HepG2 (cell line): ENCODE data around the gene TMCC1. TPM values are rescaled to one million over a fixed set of nuclear protein-coding genes. Genes with fewer than 3 reads are reported as not detected.

Experiments
- ASH2L ChIP-seq: fragments of 300-600, 200-600 bp; sonication (generic); IDR thresholded peaks from 2 replicates; pipeline ENCODE4 v1.7.0; 2017; ENCODE audit warnings: low read depth, mild to moderate bottlenecking, moderate library complexity, mixed read lengths, low read length; ENCODE audit not compliant: insufficient read length
- CCAR2 ChIP-seq: fragments of 200-400 bp; formaldehyde crosslinking; optimal IDR thresholded peaks from 2 replicates; pipeline ENCODE3; 2018; ENCODE audit warnings: low read depth, mild to moderate bottlenecking, low read length, moderate library complexity
- CCDC6 ChIP-seq: sonication (generic); formaldehyde crosslinking; IDR thresholded peaks from 2 replicates; pipeline ENCODE4 v1.8.1; 2022; ENCODE audit warnings: mild to moderate bottlenecking, missing genetic modification reagents, moderate library complexity
- FOXK2 ChIP-seq: fragments of 450-650 bp; IDR thresholded peaks from 2 replicates; pipeline ENCODE4 v1.6.1; 2016
- IRX3 ChIP-seq: sonication (generic); formaldehyde crosslinking; IDR thresholded peaks from 2 replicates; pipeline ENCODE4 v1.8.1; 2023; ENCODE audit warnings: mild to moderate bottlenecking, low read depth, missing genetic modification reagents, borderline replicate concordance
- JUN ChIP-seq: sonication (generic); formaldehyde crosslinking; IDR thresholded peaks from 2 replicates; pipeline ENCODE4 v1.4.0; 2020; ENCODE audit warnings: mild to moderate bottlenecking, missing genetic modification reagents
- KDM2A ChIP-seq: sonication (generic); formaldehyde crosslinking; IDR thresholded peaks from 2 replicates; pipeline ENCODE4 v1.4.0; 2020; ENCODE audit warnings: low read depth, missing genetic modification reagents, borderline replicate concordance
- KDM3A ChIP-seq: IDR thresholded peaks from 2 replicates; pipeline ENCODE4 v1.6.1; 2018; ENCODE audit warnings: low read depth, missing compliant biosample characterization
- KDM5A ChIP-seq: fragments of 200-600 bp; sonication (generic); IDR thresholded peaks from 2 replicates; pipeline ENCODE4 v1.7.0; 2018; ENCODE audit warnings: antibody characterized with exemption, mild to moderate bottlenecking, low read length, borderline replicate concordance
- MAF1 ChIP-seq: sonication (generic); formaldehyde crosslinking; IDR thresholded peaks from 2 replicates; pipeline ENCODE4 v1.5.0; 2020; ENCODE audit warnings: missing genetic modification reagents, borderline replicate concordance
- MLLT10 ChIP-seq: sonication (generic); formaldehyde crosslinking; IDR thresholded peaks from 2 replicates; pipeline ENCODE4 v1.4.0; 2020; ENCODE audit warnings: missing genetic modification reagents
- MTF2 ChIP-seq: sonication (generic); formaldehyde crosslinking; IDR thresholded peaks from 2 replicates; pipeline ENCODE4 v1.5.0; 2020; ENCODE audit warnings: missing genetic modification reagents, borderline replicate concordance
- SATB2 ChIP-seq: sonication (generic); formaldehyde crosslinking; IDR thresholded peaks from 2 replicates; pipeline ENCODE4 v1.5.0; 2020; ENCODE audit warnings: missing genetic modification reagents
- ZFP1 ChIP-seq: IDR thresholded peaks from 2 replicates; pipeline ENCODE4 v1.6.1; 2016
- ZNF234 ChIP-seq: sonication (generic); formaldehyde crosslinking; conservative IDR thresholded peaks from 2 replicates; pipeline ENCODE4 v1.5.1; 2020; ENCODE audit warnings: mild to moderate bottlenecking, missing genetic modification reagents
- ZNF296 ChIP-seq: sonication (generic); formaldehyde crosslinking; conservative IDR thresholded peaks from 2 replicates; pipeline ENCODE4 v1.5.0; 2020; ENCODE audit warnings: mild to moderate bottlenecking, missing genetic modification reagents
- polyA plus RNA-seq, 8 experiments: library from polyadenylated mRNA; depleted of rRNA in 3 of 8; stranded (reverse) in 7 of 8; unstranded in 1 of 8; fragments of >200 nt; fragmentation: Illumina TruSeq in 4 of 8; extraction: Trizol in 4 of 8; gene quantifications; 2 replicates each; pipeline versions ENCODE4 v1.2.1 to v1.2.3, GENCODE V29; 2011 to 2016; ENCODE audit warnings: low read depth in 4 of 8, missing spikeins in 1 of 8, mixed read lengths in 1 of 8; ENCODE audit not compliant: insufficient read depth in 1 of 8
- total RNA-seq, 5 experiments: library from RNA; depleted of rRNA; stranded (reverse); fragments of >200 nt; fragmentation: Illumina TruSeq; extraction: Trizol; gene quantifications; 2 replicates each; pipeline ENCODE4 v1.2.3, GENCODE V29; 2016; ENCODE audit warnings: low read depth in 1 of 5
- TF ChIP-seq, protein P1 (sequence below): sonication (generic); formaldehyde crosslinking; IDR thresholded peaks from 2 replicates; pipeline ENCODE4 v1.4.0; 2020; ENCODE audit warnings: missing genetic modification reagents
- TF ChIP-seq, protein P2 (sequence below): IDR thresholded peaks from 2 replicates; pipeline ENCODE4 v1.6.1; 2016; ENCODE audit warnings: mild to moderate bottlenecking
- TF ChIP-seq, protein P3 (sequence below): sonication (generic); formaldehyde crosslinking; IDR thresholded peaks from 2 replicates; pipeline ENCODE4 v1.4.0; 2020; ENCODE audit warnings: missing genetic modification reagents; ENCODE audit errors: not compliant biosample characterization
- TF ChIP-seq, protein P4 (sequence below): sonication (generic); formaldehyde crosslinking; IDR thresholded peaks from 2 replicates; pipeline ENCODE4 v1.4.0; 2020; ENCODE audit warnings: missing genetic modification reagents
- TF ChIP-seq, protein P5 (sequence below): sonication (generic); formaldehyde crosslinking; conservative IDR thresholded peaks from 2 replicates; pipeline ENCODE4 v1.4.0; 2020; ENCODE audit warnings: missing genetic modification reagents

TMCC1 gene
- total and polyA plus RNA-seq, 2 of the 13 experiments (the other 11 are each of a cell fraction or from before 2014, with no cell fraction given) = 12.1 to 264 TPM

DNA sequence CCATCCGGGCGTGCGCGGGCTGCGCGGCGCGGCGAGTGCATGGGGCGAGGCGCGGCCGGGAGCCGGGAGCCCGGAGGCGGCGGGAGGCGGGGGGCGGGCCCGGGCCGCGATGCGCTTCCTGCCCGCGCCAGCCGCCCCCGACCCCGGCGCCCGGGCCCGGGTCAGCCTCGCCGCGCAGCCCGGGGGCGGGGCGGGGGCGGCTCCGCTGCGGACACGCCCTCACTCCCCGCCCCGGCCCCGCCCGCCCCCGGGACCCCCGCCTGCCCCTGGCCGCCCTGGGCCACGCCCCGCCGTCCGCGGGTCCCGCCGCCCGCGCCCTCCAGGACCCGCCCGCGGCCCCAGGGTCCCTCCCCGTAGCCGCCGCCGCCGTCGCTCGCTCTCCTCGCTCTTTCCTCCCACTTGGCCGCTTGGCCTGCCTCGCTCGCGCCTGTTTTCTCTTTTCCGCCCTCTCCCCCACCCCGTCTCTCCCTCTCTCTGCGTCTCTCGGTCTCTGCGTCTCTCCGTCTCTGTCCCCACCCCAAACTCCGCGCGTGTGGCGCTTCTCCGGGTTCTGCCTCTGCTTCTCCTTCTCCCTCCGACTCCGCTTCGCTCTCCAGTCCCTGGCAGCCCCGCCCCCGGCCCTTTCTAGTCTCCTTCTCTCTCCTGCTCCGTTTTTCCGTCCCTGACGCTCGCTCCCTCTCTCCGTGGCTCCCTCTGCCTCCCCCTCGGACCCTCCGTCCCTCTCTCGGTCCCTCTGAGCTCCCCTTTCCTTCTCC is 286.7 kb downstream of the TMCC1 start, which contains the start of gene PLXND1 (continued):
- TF ChIP-seq, protein P1, sequence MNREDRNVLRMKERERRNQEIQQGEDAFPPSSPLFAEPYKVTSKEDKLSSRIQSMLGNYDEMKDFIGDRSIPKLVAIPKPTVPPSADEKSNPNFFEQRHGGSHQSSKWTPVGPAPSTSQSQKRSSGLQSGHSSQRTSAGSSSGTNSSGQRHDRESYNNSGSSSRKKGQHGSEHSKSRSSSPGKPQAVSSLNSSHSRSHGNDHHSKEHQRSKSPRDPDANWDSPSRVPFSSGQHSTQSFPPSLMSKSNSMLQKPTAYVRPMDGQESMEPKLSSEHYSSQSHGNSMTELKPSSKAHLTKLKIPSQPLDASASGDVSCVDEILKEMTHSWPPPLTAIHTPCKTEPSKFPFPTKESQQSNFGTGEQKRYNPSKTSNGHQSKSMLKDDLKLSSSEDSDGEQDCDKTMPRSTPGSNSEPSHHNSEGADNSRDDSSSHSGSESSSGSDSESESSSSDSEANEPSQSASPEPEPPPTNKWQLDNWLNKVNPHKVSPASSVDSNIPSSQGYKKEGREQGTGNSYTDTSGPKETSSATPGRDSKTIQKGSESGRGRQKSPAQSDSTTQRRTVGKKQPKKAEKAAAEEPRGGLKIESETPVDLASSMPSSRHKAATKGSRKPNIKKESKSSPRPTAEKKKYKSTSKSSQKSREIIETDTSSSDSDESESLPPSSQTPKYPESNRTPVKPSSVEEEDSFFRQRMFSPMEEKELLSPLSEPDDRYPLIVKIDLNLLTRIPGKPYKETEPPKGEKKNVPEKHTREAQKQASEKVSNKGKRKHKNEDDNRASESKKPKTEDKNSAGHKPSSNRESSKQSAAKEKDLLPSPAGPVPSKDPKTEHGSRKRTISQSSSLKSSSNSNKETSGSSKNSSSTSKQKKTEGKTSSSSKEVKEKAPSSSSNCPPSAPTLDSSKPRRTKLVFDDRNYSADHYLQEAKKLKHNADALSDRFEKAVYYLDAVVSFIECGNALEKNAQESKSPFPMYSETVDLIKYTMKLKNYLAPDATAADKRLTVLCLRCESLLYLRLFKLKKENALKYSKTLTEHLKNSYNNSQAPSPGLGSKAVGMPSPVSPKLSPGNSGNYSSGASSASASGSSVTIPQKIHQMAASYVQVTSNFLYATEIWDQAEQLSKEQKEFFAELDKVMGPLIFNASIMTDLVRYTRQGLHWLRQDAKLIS (CRISPR knock-in tag) = no peak
- no peak for TF ChIP-seq FOXK2
- no peak for TF ChIP-seq JUN (CRISPR knock-in tag)
- TF ChIP-seq MTF2 (CRISPR knock-in tag) = 0 out of 2 replicates have a peak, but pooled peaks have one; percentile 39
- TF ChIP-seq, protein P2, sequence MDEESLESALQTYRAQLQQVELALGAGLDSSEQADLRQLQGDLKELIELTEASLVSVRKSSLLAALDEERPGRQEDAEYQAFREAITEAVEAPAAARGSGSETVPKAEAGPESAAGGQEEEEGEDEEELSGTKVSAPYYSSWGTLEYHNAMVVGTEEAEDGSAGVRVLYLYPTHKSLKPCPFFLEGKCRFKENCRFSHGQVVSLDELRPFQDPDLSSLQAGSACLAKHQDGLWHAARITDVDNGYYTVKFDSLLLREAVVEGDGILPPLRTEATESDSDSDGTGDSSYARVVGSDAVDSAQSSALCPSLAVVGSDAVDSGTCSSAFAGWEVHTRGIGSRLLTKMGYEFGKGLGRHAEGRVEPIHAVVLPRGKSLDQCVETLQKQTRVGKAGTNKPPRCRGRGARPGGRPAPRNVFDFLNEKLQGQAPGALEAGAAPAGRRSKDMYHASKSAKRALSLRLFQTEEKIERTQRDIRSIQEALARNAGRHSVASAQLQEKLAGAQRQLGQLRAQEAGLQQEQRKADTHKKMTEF = no peak
- TF ChIP-seq ZNF296 (CRISPR knock-in tag) = no peak
- TF ChIP-seq KDM2A = no peak
- TF ChIP-seq, protein P3, sequence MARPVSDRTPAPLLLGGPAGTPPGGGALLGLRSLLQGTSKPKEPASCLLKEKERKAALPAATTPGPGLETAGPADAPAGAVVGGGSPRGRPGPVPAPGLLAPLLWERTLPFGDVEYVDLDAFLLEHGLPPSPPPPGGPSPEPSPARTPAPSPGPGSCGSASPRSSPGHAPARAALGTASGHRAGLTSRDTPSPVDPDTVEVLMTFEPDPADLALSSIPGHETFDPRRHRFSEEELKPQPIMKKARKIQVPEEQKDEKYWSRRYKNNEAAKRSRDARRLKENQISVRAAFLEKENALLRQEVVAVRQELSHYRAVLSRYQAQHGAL (CRISPR knock-in tag) = no peak
- TF ChIP-seq MAF1 = no peak
- no peak for TF ChIP-seq KDM5A
- no peak for TF ChIP-seq CCAR2
- TF ChIP-seq, protein P4, sequence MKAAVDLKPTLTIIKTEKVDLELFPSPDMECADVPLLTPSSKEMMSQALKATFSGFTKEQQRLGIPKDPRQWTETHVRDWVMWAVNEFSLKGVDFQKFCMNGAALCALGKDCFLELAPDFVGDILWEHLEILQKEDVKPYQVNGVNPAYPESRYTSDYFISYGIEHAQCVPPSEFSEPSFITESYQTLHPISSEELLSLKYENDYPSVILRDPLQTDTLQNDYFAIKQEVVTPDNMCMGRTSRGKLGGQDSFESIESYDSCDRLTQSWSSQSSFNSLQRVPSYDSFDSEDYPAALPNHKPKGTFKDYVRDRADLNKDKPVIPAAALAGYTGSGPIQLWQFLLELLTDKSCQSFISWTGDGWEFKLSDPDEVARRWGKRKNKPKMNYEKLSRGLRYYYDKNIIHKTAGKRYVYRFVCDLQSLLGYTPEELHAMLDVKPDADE = no peak
- TF ChIP-seq, protein P5, sequence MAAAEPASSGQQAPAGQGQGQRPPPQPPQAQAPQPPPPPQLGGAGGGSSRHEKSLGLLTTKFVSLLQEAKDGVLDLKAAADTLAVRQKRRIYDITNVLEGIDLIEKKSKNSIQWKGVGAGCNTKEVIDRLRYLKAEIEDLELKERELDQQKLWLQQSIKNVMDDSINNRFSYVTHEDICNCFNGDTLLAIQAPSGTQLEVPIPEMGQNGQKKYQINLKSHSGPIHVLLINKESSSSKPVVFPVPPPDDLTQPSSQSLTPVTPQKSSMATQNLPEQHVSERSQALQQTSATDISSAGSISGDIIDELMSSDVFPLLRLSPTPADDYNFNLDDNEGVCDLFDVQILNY (CRISPR knock-in tag) = no peak
- no peak for TF ChIP-seq MLLT10 (CRISPR knock-in tag)
- no peak for TF ChIP-seq ZNF234 (CRISPR knock-in tag)
- peak; percentile 33 for TF ChIP-seq ASH2L
- TF ChIP-seq KDM3A = no peak
- no peak for TF ChIP-seq ZFP1 (CRISPR knock-in tag)
- TF ChIP-seq IRX3 (CRISPR knock-in tag) = no peak
- TF ChIP-seq CCDC6 (CRISPR knock-in tag) = 0 out of 2 replicates have a peak, but pooled peaks have one; percentile 43
- TF ChIP-seq SATB2 (CRISPR knock-in tag) = no peak
